Ascending aorta (tissue), 2 donors: ENCODE measurements around the gene NFASC. TPM values are rescaled to one million over a fixed set of nuclear protein-coding genes. Genes with fewer than 3 reads are reported as not detected.

Source experiments
- DNase-seq, 2 donors: peaks; one replicate each; pipeline ENCODE4 v3.0.0-alpha.2; 2019; ENCODE audit warnings: low spot score in 2 of 2
- H3K27ac ChIP-seq, 2 donors: fragments of 200-600 bp; sonication (generic); one replicate each; pipeline ENCODE4 v1.5.1; 2016 to 2017; ENCODE audit warnings: mild to moderate bottlenecking in 1 of 2
- H3K27me3 ChIP-seq: fragments of 200-600 bp; sonication (generic); one replicate; pipeline ENCODE4 v1.5.1; 2017
- H3K36me3 ChIP-seq, 2 donors: fragments of 200-600 bp; sonication (generic); one replicate each; pipeline ENCODE4 v1.5.1; 2016
- H3K4me1 ChIP-seq, 2 donors: fragments of 200-600 bp; sonication (generic); one replicate each; pipeline ENCODE4 v1.5.1; 2016 to 2017; ENCODE audit warnings: mild to moderate bottlenecking in 1 of 2
- H3K4me3 ChIP-seq, 2 donors: fragments of 200-600 bp; sonication (generic); one replicate each; pipeline ENCODE4 v1.5.1; 2016 to 2017; ENCODE audit warnings: mild to moderate bottlenecking in 1 of 2
- H3K9me3 ChIP-seq, 2 donors: fragments of 200-600 bp; sonication (generic); one replicate each; pipeline ENCODE4 v1.5.1; 2016
- CTCF ChIP-seq, 3 experiments: fragments of 200-600 bp in 2 of 3; fragments of 450-650 bp in 1 of 3; sonication (generic) in 2 of 3; IDR thresholded peaks; one replicate each; pipeline ENCODE4 v1.5.1; 2016 to 2019; ENCODE audit warnings: antibody characterized with exemption in 3 of 3, mild to moderate bottlenecking in 1 of 3, moderate library complexity in 1 of 3
- intact Hi-C: fragments of 100-400 bp; cut with DNase I; formaldehyde crosslinking; loops from one replicate; pipeline ENCODE4 v1.15.1; 2023
- total RNA-seq: library from RNA; depleted of rRNA; stranded (reverse); fragments of >200 nt; gene quantifications from one replicate; pipeline ENCODE4 v1.1.0, GENCODE V29; 2016

The NFASC gene
- total RNA-seq, 1 donor from 2014 or later: 44.0 TPM

- TF ChIP-seq CTCF (IDR thresholded peaks at IDR 0.05): no peak
- DNase-seq: no peak
- intact Hi-C loops: no loop called here
- Histone ChIP-seq H3K4me1 (no peaks in the 10 kb centered on the region), H3K9me3 (no peaks in the 10 kb centered on the region), H3K36me3 (no peaks in the 10 kb centered on the region), H3K27me3 (no peaks in the 10 kb centered on the region), H3K4me3 (no peak overlapping the region), H3K27ac (no peak overlapping the region)
Observed at GRCh38 chr1:205046870-205047269, 176.2 kb downstream of the NFASC start.

- intact Hi-C loops: no loop called here
- H3K4me1 ChIP-seq: no peaks in the 10 kb centered on the region
- TF ChIP-seq CTCF (IDR thresholded peaks at IDR 0.05): no peak
- H3K27me3 ChIP-seq: no peaks in the 10 kb centered on the region
- H3K9me3 ChIP-seq: no peaks in the 10 kb centered on the region
- DNase-seq: no peak
- no peak overlapping the region for H3K27ac ChIP-seq
- no peak overlapping the region for H3K4me3 ChIP-seq
- no peaks in the 10 kb centered on the region for H3K36me3 ChIP-seq
Observed at GRCh38 chr1:205047764-205048231, 177.1 kb downstream of the NFASC start.

DNA sequence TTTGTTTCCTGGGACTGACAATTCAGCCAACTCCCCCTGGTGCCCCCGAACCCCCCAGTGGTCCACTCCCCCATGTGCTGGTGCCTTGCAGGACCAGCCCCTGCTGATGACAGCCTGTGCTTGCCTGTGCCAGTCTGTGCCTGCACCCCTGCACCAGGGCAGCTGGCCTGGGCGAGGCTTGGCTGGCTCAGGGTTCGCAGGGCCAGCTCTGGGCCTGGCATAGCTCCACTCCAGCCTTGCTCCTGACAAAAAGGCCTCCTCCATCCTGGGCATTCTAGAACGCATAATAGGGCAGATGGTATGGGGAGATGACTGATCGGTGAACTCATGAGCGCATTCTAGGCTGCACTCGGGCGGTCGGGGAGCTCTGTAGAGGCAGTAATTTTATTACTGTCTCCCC is 177.7 kb downstream of the NFASC start:
- intact Hi-C loops: no loop called here
- Histone ChIP-seq H3K36me3 (no peaks in the 10 kb centered on the region), H3K27me3 (no peaks in the 10 kb centered on the region), H3K9me3 (no peaks in the 10 kb centered on the region), H3K4me3 (no peak overlapping the region), H3K27ac (no peak overlapping the region), H3K4me1 (no peaks in the 10 kb centered on the region)
- TF ChIP-seq CTCF (IDR thresholded peaks at IDR 0.05): no peak
- DNase-seq: no peak

GRCh38 chr1:205049479-205049878 is 178.8 kb downstream of the NFASC start:
- Histone ChIP-seq H3K36me3 (no peaks in the 10 kb centered on the region), H3K27ac (no peak overlapping the region), H3K9me3 (no peaks in the 10 kb centered on the region), H3K27me3 (no peaks in the 10 kb centered on the region), H3K4me3 (no peak overlapping the region), H3K4me1 (no peaks in the 10 kb centered on the region)
- no peak for TF ChIP-seq CTCF (IDR thresholded peaks at IDR 0.05)
- intact Hi-C loops: no loop called here
- DNase-seq: no peak

DNA sequence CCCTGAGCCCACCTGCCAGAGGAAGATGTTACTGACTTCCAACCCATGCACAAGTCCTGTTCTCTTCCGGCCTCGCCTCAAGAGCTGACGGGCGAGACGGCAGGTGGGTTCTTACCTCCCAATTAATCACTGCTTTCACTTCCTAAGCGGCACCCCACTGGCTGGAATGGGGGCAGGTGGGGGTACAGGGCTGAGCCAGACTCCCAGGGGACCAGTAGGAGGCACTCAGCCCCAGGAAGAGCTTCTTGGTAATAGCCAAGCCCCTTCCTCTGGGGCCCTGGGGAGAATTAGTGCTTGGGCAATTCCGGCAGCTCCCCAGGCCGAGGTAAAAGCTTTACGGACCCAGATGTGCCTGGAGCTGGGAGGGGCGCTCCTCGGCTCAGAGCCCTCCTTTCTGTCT is 182.0 kb downstream of the NFASC start:
- intact Hi-C loops: no loop called here
- Histone ChIP-seq H3K36me3 (no peaks in the 10 kb centered on the region), H3K27me3 (no peaks in the 10 kb centered on the region), H3K9me3 (no peaks in the 10 kb centered on the region), H3K4me1 (no peaks in the 10 kb centered on the region), H3K27ac (no peak overlapping the region), H3K4me3 (no peak overlapping the region)
- TF ChIP-seq CTCF (IDR thresholded peaks at IDR 0.05): no peak
- DNase-seq: no peak

GRCh38 chr1:205053296-205053695 is 182.6 kb downstream of the NFASC start:
- intact Hi-C loops: no loop called here
- no peak for DNase-seq
- TF ChIP-seq CTCF (IDR thresholded peaks at IDR 0.05): no peak
- Histone ChIP-seq H3K4me1 (no peaks in the 10 kb centered on the region), H3K27ac (no peak overlapping the region), H3K4me3 (no peak overlapping the region), H3K9me3 (no peaks in the 10 kb centered on the region), H3K36me3 (no peaks in the 10 kb centered on the region), H3K27me3 (no peaks in the 10 kb centered on the region)
